HepG2 (cell line): ENCODE data around the gene SGK1. TPM values are rescaled to one million over a fixed set of nuclear protein-coding genes. Genes with fewer than 3 reads are reported as not detected.
A peak's percentile ranks its signal among the peaks of the same experiment; 100 is the strongest.

ENCODE experiments used
- ATAC-seq: fragments of 200-7000 bp; cut with Tn5 transposase; 3 replicates; pipeline ENCODE4 v1.9.1; 2020; ENCODE audit warnings: mild to moderate bottlenecking, moderate library complexity
- BruUV-seq: library from RNA; stranded (reverse); fragments of 400-500 nt; replicated peaks from 2 replicates; lab custom pipeline; 2021; lab: Mats Ljungman, UMichigan
- CTCF ChIA-PET: fragments of 300-600 bp; formaldehyde crosslinking; extraction: SDS; loops from one replicate; lab custom pipeline; 2021; ENCODE audit warnings: low total read pairs, inconsistent platforms, low intra/inter-chr PET ratio; lab: Yijun Ruan, JAX
- POLR2A ChIA-PET: fragments of 350-600 bp; sonication (Branson Sonifier 250); formaldehyde crosslinking; loops from one replicate; lab custom pipeline; 2020; ENCODE audit warnings: antibody characterized with exemption, inconsistent platforms; lab: Yijun Ruan, JAX
- DNase-seq: peaks from one replicate; pipeline ENCODE4 v3.0.0-alpha.2; 2015; ENCODE audit warnings: low spot score
- FAIRE-seq: peaks from 3 replicates; lab custom pipeline; 2011; peaks lifted over from hg19 to GRCh38; lab: Jason Lieb, UNC
- H2AFZ ChIP-seq: one replicate; pipeline ENCODE4 v1.6.1; 2011; ENCODE audit warnings: low read length, inconsistent platforms
- H3K27ac ChIP-seq: fragments of 300-600 bp; 3 replicates; pipeline ENCODE4 v1.8.0; 2011; ENCODE audit warnings: mixed run types, mild to moderate bottlenecking, mixed read lengths, low read length, inconsistent platforms; ENCODE audit not compliant: insufficient read depth; ENCODE audit errors: extremely low read length
- H3K27me3 ChIP-seq, 2 experiments: fragments of 200-600 bp in 1 of 2; 2 replicates in 1 of 2; 3 replicates in 1 of 2; pipeline versions ENCODE4 v1.6.0 to v1.8.0; 2011; ENCODE audit warnings: low read length in 2 of 2, mild to moderate bottlenecking in 2 of 2, moderate library complexity in 2 of 2, inconsistent platforms in 1 of 2; ENCODE audit not compliant: insufficient read depth in 2 of 2, control insufficient read depth in 1 of 2
- H3K36me3 ChIP-seq, 2 experiments: fragments of 200-600 bp in 1 of 2; replicated peaks in 1 of 2; 2 replicates in 1 of 2; 3 replicates in 1 of 2; pipeline versions ENCODE4 v1.5.1 to v1.8.0; 2011; ENCODE audit warnings: low read length in 2 of 2, inconsistent platforms in 1 of 2; ENCODE audit not compliant: insufficient read depth in 2 of 2, control insufficient read depth in 1 of 2
- H3K4me1 ChIP-seq: 2 replicates; pipeline ENCODE4 v1.5.1; 2012; ENCODE audit warnings: low read length, inconsistent platforms; ENCODE audit not compliant: insufficient read depth
- H3K4me2 ChIP-seq: 2 replicates; pipeline ENCODE4 v1.6.0; 2011; ENCODE audit warnings: low read depth, low read length, inconsistent platforms
- H3K4me3 ChIP-seq, 3 experiments: fragments of 200-600 bp in 1 of 3; sonication (generic), shearing (Covaris generic) in 1 of 3; replicated peaks in 1 of 3; 2 replicates each; pipeline ENCODE4 v1.5.1; 2011 to 2016; ENCODE audit warnings: low read length in 3 of 3, inconsistent platforms in 2 of 3, low read depth in 2 of 3, mild to moderate bottlenecking in 2 of 3, control low read depth in 1 of 3, mixed read lengths in 1 of 3; ENCODE audit not compliant: insufficient read depth in 1 of 3
- H3K79me2 ChIP-seq: one replicate; pipeline ENCODE4 v1.6.1; 2011; ENCODE audit warnings: low read length, inconsistent platforms; ENCODE audit not compliant: insufficient read depth
- H3K9ac ChIP-seq: 2 replicates; pipeline ENCODE4 v1.6.0; 2011; ENCODE audit warnings: mild to moderate bottlenecking, low read depth, low read length, inconsistent platforms; ENCODE audit not compliant: insufficient read depth
- H3K9me3 ChIP-seq: 2 replicates; pipeline ENCODE4 v1.5.1; 2012; ENCODE audit warnings: mild to moderate bottlenecking, low read length
- H4K20me1 ChIP-seq: 2 replicates; pipeline ENCODE4 v1.6.0; 2011; ENCODE audit warnings: inconsistent platforms, mild to moderate bottlenecking, low read length, moderate library complexity; ENCODE audit not compliant: insufficient read depth
- BCL6 ChIP-seq: IDR thresholded peaks from 2 replicates; pipeline ENCODE4 v1.6.1; 2016; ENCODE audit warnings: missing genetic modification reagents, missing compliant biosample characterization
- MAFG ChIP-seq: sonication (generic); formaldehyde crosslinking; IDR thresholded peaks from 2 replicates; pipeline ENCODE4 v1.5.1; 2020; ENCODE audit warnings: mild to moderate bottlenecking, missing genetic modification reagents
- MLXIP ChIP-seq: sonication (generic); formaldehyde crosslinking; IDR thresholded peaks from 2 replicates; pipeline ENCODE4 v1.9.0; 2021; ENCODE audit warnings: missing genetic modification reagents, borderline replicate concordance
- PHF21A ChIP-seq: sonication (generic); formaldehyde crosslinking; IDR thresholded peaks from 2 replicates; pipeline ENCODE4 v1.5.0; 2020; ENCODE audit warnings: mild to moderate bottlenecking, missing genetic modification reagents
- SAFB2 ChIP-seq: sonication (generic); formaldehyde crosslinking; IDR thresholded peaks from 2 replicates; pipeline ENCODE4 v1.5.1; 2020; ENCODE audit warnings: missing genetic modification reagents, low read depth, mild to moderate bottlenecking, borderline replicate concordance
- TBL1XR1 ChIP-seq: fragments of 150-350 bp; IDR thresholded peaks from 2 replicates; pipeline ENCODE4 v1.6.1; 2014; ENCODE audit warnings: borderline replicate concordance, low read length; ENCODE audit not compliant: partially characterized antibody
- XBP1 ChIP-seq: sonication (generic); formaldehyde crosslinking; IDR thresholded peaks from 2 replicates; pipeline ENCODE4 v1.5.0; 2020; ENCODE audit warnings: missing genetic modification reagents
- ZFP1 ChIP-seq: IDR thresholded peaks from 2 replicates; pipeline ENCODE4 v1.6.1; 2016
- ZNF337 ChIP-seq: sonication (generic); formaldehyde crosslinking; IDR thresholded peaks from 2 replicates; pipeline ENCODE4 v1.5.1; 2020; ENCODE audit warnings: missing genetic modification reagents, low read depth, mild to moderate bottlenecking, borderline replicate concordance
- ZNF678 ChIP-seq: sonication (generic); formaldehyde crosslinking; IDR thresholded peaks from 2 replicates; pipeline ENCODE4 v1.4.0; 2020; ENCODE audit warnings: mild to moderate bottlenecking, missing genetic modification reagents
- ZNF792 ChIP-seq: IDR thresholded peaks from 2 replicates; pipeline ENCODE4 v1.6.1; 2016
- WGBS: methylation state at CpG from one replicate; pipeline ENCODE4 v1.1.6; 2017; ENCODE audit warnings: low lambda C conversion rate; 5-methylcytosine and 5-hydroxymethylcytosine counted together
- in situ Hi-C: cut with HindIII; loops from 2 replicates; pipeline ENCODE4 v1.10.0; 2017; ENCODE audit warnings: low pct_unique_long_range_greater_than_20kb; ENCODE audit not compliant: extremely low pct_ligation_motif_present
- intact Hi-C: fragments of 100-400 bp; cut with micrococcal nuclease; formaldehyde crosslinking; loops from one replicate; pipeline ENCODE4 v1.10.0; 2022; ENCODE audit not compliant: unreplicated experiment
- polyA plus RNA-seq, 8 experiments: library from polyadenylated mRNA; depleted of rRNA in 3 of 8; stranded (reverse) in 7 of 8; unstranded in 1 of 8; fragments of >200 nt; fragmentation: Illumina TruSeq in 4 of 8; extraction: Trizol in 4 of 8; gene quantifications; 2 replicates each; pipeline versions ENCODE4 v1.2.1 to v1.2.3, GENCODE V29; 2011 to 2016; ENCODE audit warnings: low read depth in 4 of 8, missing spikeins in 1 of 8, mixed read lengths in 1 of 8; ENCODE audit not compliant: insufficient read depth in 1 of 8
- total RNA-seq, 5 experiments: library from RNA; depleted of rRNA; stranded (reverse); fragments of >200 nt; fragmentation: Illumina TruSeq; extraction: Trizol; gene quantifications; 2 replicates each; pipeline ENCODE4 v1.2.3, GENCODE V29; 2016; ENCODE audit warnings: low read depth in 1 of 5

Gene SGK1
- total and polyA plus RNA-seq, 2 of the 13 experiments (the other 11 are each of a cell fraction or from before 2014, with no cell fraction given), result 56.1 to 56.2 TPM

DNA sequence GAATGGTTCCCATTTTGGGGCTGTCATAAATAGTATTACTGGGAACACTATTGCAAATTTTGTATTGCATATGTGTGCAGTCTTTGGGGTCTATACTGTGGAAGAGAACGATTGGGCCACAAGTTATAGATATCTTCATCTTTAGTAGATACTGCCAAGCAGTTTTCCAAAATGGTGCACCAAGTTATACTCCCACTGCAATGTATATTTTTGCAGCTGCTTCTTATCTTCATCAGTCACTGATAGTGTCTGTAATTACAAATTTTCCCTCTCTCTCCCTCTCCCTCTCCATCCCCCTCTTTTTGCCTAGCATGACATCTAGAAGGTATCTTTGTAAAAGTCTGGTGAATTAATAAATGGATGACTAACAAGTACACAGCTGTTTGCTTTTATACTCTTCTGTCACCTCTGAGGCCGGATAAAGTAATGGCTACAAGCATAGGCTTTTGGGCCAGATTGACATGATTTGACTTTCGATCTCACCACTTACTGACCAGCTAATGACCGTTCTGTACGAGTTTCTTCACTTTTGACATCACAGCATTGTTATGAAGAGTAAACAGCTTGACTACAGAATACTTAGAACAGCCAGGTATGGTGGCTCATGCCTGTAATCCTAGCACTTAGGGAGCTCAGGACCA lies 152.2 kb downstream of the SGK1 start:
- H4K20me1 ChIP-seq, result peaks cover 10% of the 10 kb centered on the region
- H2AFZ ChIP-seq, result no peak overlapping the region
- no peak overlapping the region for H3K4me3 ChIP-seq
- H3K9me3 ChIP-seq, result no peaks in the 10 kb centered on the region
- FAIRE-seq (no peak), ATAC-seq (peak; percentile 5), DNase-seq (no peak)
- H3K9ac ChIP-seq, result no peak overlapping the region
- intact Hi-C loops (no loop called here), in situ Hi-C loops (loop anchor here (25.0 kb wide), 1 partner anchor 272 kb away; no protein-coding TSS in a partner anchor)
- no TSS peak for BruUV-seq
- peaks cover 18% of the 10 kb centered on the region for H3K4me1 ChIP-seq
- H3K79me2 ChIP-seq, result no peaks in the 10 kb centered on the region
- H3K4me2 ChIP-seq, result no peak overlapping the region
- no peak overlapping the region for H3K27ac ChIP-seq
- POLR2A ChIA-PET, result no interaction called here
- H3K36me3 ChIP-seq, result peaks cover 6 to 12% of the 10 kb centered on the region in 2 experiments
- H3K27me3 ChIP-seq, result no peaks in the 10 kb centered on the region
- CTCF ChIA-PET, result no interaction called here
- 31% methylated on average over 5 of the region's 5 CpGs for WGBS
- TF ChIP-seq TBL1XR1 (no peak), SAFB2 (CRISPR knock-in tag) (no peak), BCL6 (CRISPR knock-in tag) (no peak), ZNF792 (CRISPR knock-in tag) (no peak), PHF21A (CRISPR knock-in tag) (no peak), MAFG (CRISPR knock-in tag) (no peak), ZNF337 (CRISPR knock-in tag) (no peak), MLXIP (CRISPR knock-in tag) (no peak), ZNF678 (CRISPR knock-in tag) (no peak), XBP1 (CRISPR knock-in tag) (no peak), ZFP1 (CRISPR knock-in tag) (no peak)
